Erythroblast (primary cell): ENCODE results near the gene RPS6KB2.
"Not testable (repeated sequence)": the region's sequence is repeated elsewhere in the genome, so short reads cannot be mapped to it uniquely, and the experiment has no call there.

Experiments
- DNase-seq, 2 experiments: peaks; one replicate each; lab custom pipeline; 2025; lab: John Stamatoyannopoulos, UW
- GATA1 ChIP-seq: IDR thresholded peaks from 2 replicates; pipeline ENCODE4 v1.6.1; 2011; ENCODE audit warnings: low read depth, mild to moderate bottlenecking, control low read depth, low read length, moderate library complexity
- POLR2A ChIP-seq: IDR thresholded peaks from 2 replicates; pipeline ENCODE4 v1.6.1; 2011; ENCODE audit warnings: mild to moderate bottlenecking, low read length

The RPS6KB2 gene

DNA sequence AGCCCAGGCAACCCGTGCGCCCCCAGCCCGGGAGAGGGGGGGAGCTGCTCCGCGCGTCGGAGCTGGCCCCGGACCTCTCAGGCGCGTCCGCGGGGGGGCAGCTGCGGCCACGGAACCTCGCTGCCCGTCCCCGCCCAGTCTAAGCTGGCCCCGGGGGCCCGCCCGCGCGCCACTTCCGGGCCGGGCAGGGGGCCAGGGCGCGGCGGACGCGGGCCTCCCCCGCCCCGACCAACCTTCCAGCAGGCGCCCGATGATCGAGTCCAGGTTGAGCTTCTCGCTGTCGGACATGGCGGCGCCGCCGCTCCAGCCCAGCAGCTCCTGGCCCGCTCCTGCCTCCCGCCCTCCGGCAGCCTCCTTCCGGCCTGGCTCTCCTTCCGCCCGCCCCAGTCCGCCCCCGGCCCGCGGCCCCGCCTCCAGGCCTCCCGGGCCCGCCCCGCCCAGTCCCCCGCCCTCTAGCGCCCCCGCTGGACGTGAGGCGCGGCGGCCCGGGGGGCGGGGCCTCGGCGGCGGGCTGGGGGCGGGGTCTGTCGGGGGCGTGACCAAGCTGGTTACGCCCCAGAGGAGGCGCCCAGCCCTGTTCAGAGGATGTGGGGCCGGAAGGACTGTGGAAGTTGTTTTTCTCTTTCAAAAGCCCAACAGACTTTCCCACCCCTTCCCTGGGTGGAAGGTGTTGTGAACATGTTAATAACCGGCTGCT, 26.7 kb upstream of the RPS6KB2 start, which contains the start of gene PPP1CA:
Gene PPP1CA, minus strand, starts transcription at position 364 of the 697 bp plus-strand sequence. Its CDS starts 76 bp downstream, at position 288.
- TF ChIP-seq GATA1 (no peak), POLR2A (peak; percentile 53)
- DNase-seq, result peak; percentile 93 to 97

GRCh38 chr11:67402192-67402839, 26.0 kb upstream of the RPS6KB2 start:
- peak; percentile 77 for TF ChIP-seq POLR2A
- DNase-seq, result not testable (repeated sequence)

- DNase-seq, result not testable (repeated sequence)
Measured at GRCh38 chr11:67403085-67403484, 25.2 kb upstream of the RPS6KB2 start.

- TF ChIP-seq GATA1, result no peak
- TF ChIP-seq POLR2A, result no peak
- no peak for DNase-seq
Measured at GRCh38 chr11:67404515-67405195, 23.6 kb upstream of the RPS6KB2 start.

DNA sequence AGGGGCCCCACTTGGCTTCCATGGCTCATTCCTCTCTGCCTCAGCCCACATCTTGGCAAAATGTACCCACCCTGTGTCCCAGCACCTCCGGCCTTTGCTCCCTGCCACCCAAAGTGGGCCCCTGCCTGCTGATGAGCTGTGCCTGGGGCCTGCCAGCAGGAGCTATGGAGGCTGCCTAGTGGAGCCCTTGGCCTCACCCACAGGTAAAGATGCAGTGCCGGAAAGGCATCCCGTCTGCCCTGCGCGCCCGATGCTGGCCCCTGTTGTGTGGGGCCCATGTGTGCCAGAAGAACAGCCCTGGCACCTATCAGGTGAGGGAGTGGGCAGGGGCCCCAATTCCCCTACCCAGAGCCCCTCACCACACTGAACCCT, 23.1 kb upstream of the RPS6KB2 start:
- no peak for DNase-seq
- TF ChIP-seq POLR2A (no peak), GATA1 (no peak)

GRCh38 chr11:67405688-67406339, 22.5 kb upstream of the RPS6KB2 start:
- DNase-seq, result no peak
- TF ChIP-seq POLR2A, result no peak
- TF ChIP-seq GATA1, result no peak

GRCh38 chr11:67406420-67406968, 21.8 kb upstream of the RPS6KB2 start:
- no peak for DNase-seq
- no peak for TF ChIP-seq GATA1
- no peak for TF ChIP-seq POLR2A

DNA sequence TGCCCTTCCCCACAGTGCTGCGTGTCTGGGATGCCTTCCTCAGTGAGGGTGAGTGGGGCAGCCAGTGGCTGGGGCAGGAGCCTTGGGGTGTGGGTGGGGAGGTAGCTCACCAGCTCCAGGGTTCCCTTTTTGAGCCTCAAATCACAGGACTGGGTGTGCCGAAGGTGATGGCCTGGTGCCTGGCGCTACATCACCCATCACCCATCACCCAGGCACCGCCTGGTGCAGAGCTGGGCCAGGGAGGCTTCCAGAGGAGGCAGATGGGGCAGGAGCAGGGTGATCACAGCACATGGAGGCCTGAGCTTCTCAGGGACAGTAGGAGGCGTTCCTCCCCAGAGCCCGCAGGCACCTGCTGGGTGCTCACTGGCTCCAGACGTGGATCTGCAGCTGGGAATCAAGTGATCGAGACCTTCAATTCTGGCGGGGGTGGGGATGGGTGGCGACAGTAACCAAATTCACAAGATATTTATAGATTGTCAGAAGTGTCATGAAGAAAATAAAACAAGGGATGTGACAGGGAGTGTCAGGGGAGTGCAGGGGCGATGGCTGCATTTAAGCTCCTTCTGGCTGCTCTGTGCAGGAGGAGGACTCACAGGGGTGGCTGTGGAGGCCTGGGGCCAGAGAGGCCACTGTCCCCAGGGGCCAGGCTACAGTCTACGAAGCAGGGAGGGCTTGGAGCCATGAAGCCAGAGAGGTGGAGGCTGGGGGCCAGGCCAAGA, 21.2 kb upstream of the RPS6KB2 start:
- DNase-seq, result no peak
- no peak for TF ChIP-seq POLR2A
- no peak for TF ChIP-seq GATA1

DNA sequence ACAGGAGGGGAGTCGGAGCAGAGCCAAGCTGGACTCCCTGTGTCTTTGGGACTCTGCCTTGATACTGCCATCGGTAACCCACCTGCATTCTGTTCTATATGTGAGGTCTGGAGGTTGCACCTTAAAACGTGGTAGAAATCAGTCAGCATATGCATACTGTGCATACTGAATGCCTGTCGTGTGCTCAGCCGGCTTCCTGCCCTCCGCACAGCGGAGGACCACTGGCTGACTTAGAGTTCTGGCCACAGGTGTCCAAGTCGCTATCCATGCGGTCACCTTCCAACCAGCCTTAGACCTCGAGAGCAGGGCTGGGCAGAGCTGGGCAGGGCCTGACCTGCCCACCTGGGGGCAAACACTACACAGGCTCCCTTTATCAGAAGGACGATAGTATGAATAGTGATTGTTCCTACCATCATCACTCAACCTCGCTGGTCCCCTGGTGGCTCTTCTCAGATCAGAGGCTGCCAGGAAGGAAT, 20.6 kb upstream of the RPS6KB2 start:
- DNase-seq, result no peak
- no peak for TF ChIP-seq POLR2A
- no peak for TF ChIP-seq GATA1

GRCh38 chr11:67408437-67409200, 19.7 kb upstream of the RPS6KB2 start:
- TF ChIP-seq GATA1 (no peak), POLR2A (no peak)
- DNase-seq, result no peak

- no peak for DNase-seq
- TF ChIP-seq GATA1 (no peak), POLR2A (no peak)
Measured at GRCh38 chr11:67409261-67409666, 19.0 kb upstream of the RPS6KB2 start.

GRCh38 chr11:67409781-67410368, 18.4 kb upstream of the RPS6KB2 start:
- no peak for DNase-seq
- TF ChIP-seq GATA1 (no peak), POLR2A (no peak)
